Kidney (tissue), 14 donors: ENCODE data around the gene SERPINA5. TPM values are rescaled to one million over a fixed set of nuclear protein-coding genes. Genes with fewer than 3 reads are reported as not detected.

Experiments
- DNase-seq, 5 donors: peaks; one replicate each; pipeline ENCODE4 v3.0.0-alpha.2; 2013 to 2020
- FAIRE-seq: peaks from 2 replicates; lab custom pipeline; 2012; peaks lifted over from hg19 to GRCh38; lab: Jason Lieb, UNC
- H3K27ac ChIP-seq, 2 donors: one replicate each; pipeline ENCODE4 v1.7.0; 2013; ENCODE audit warnings: low read depth in 2 of 2, low read length in 2 of 2, inconsistent platforms in 1 of 2
- H3K27me3 ChIP-seq: one replicate; pipeline ENCODE4 v1.7.1; 2013; ENCODE audit warnings: low read length, inconsistent platforms; ENCODE audit not compliant: control insufficient read depth, insufficient read depth
- H3K36me3 ChIP-seq, 3 donors: one replicate each; pipeline versions ENCODE4 v1.7.0 to v1.7.1; 2013; ENCODE audit warnings: low read length in 3 of 3, control low read depth in 1 of 3, inconsistent platforms in 1 of 3; ENCODE audit not compliant: insufficient read depth in 3 of 3, control insufficient read depth in 2 of 3
- H3K4me1 ChIP-seq, 3 donors: one replicate each; pipeline versions ENCODE4 v1.7.0 to v1.7.1; 2013; ENCODE audit warnings: low read length in 3 of 3, inconsistent platforms in 1 of 3, low read depth in 1 of 3; ENCODE audit not compliant: control insufficient read depth in 2 of 3, insufficient read depth in 2 of 3
- H3K4me3 ChIP-seq, 3 donors: one replicate each; pipeline versions ENCODE4 v1.7.0 to v1.8.1; 2013; ENCODE audit warnings: low read length in 3 of 3, control low read depth in 1 of 3, inconsistent platforms in 1 of 3
- H3K9ac ChIP-seq, 3 donors: one replicate each; pipeline versions ENCODE4 v1.7.0 to v1.7.1; 2013; ENCODE audit warnings: low read length in 3 of 3, control low read depth in 1 of 3, inconsistent platforms in 1 of 3
- H3K9me3 ChIP-seq, 3 donors: one replicate each; pipeline versions ENCODE4 v1.7.0 to v1.7.1; 2013; ENCODE audit warnings: low read length in 3 of 3, control low read depth in 1 of 3, inconsistent platforms in 1 of 3; ENCODE audit not compliant: control insufficient read depth in 2 of 3, insufficient read depth in 1 of 3
- intact Hi-C: fragments of 100-400 bp; cut with DNase I; formaldehyde crosslinking; loops from one replicate; pipeline ENCODE4 v1.11.1; 2022
- polyA plus RNA-seq: library from polyadenylated mRNA; stranded (reverse); fragments of 350-450 nt; fragmentation: Illumina TruSeq; extraction: RNeasy Lipid Tissue Mini Kit (QIAGEN cat#74804); gene quantifications from one replicate; pipeline ENCODE4 v1.2.3, GENCODE V29; 2014; ENCODE audit warnings: low read depth, low replicate concordance; ENCODE audit not compliant: insufficient read depth
- total RNA-seq: library from RNA; stranded (reverse); fragmentation: NEBNext Ultra II Directional; extraction: Animal tissue kit (Norgen Biotek cat#: 25700); gene quantifications from one replicate; pipeline ENCODE4 v1.2.1, GENCODE V29; 2021
- TF ChIP-seq, protein P1 (sequence below): IDR thresholded peaks from 3 replicates; pipeline ENCODE4 v1.5.1; 2012; ENCODE audit warnings: mild to moderate bottlenecking, moderate library complexity, borderline replicate concordance; ENCODE audit not compliant: insufficient read depth; ENCODE audit errors: extremely low read depth
- donor health status: control.
- donor health status: control.
- donor health status: control.
- donor health status: control.
- donor health status: control.
- donor health status: DM: yes; HTN: yes; CAD: no.
- donor health status: Normal renal cell carcinoma (clear cell type).

The SERPINA5 gene
- total and polyA plus RNA-seq, 2 donors from 2014 or later, result 85.1 to 522 TPM

DNA sequence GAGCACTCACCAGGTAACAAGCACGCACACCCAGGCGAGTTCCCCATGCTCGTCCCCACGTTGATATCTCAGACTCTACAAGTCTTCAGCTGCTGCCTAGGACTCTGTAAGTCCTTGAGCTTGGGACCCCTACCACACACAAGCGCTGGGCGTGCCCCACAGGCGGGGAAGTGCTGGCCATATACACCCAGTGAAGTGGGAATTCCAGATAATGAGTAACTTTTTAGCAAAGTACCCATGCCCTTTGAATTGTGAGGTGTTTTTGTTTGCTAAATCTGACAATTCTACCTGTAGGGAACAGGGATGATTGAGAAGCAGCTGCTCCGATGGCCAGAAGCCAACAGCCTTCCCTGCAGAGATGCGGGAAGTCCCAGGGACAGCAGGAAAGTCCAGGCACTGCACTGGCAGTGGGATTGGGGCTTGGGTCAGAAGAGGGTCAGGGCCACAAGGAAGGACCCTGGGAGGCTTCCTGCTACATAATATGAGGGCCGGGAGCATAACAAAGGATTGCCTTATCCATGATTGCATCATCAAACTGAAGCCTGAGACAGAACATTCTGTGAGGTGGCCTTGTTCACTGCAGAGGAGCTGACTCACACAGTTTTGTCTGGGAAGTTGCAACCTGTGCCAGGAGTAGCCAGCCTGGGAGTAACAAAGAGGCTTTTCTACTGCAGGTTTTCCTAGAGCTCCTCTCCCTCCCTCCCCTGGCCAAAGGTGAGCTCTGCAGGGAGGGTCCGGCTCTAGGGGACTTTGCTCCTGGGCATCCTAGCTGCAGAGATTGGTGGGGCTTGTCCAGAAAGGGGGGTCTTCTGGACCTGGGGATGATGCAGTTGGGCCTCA lies 17.8 kb downstream of the SERPINA5 start:
- peak overlapping the region in 1 of 3 donors; percentile 53 for H3K4me3 ChIP-seq
- H3K9ac ChIP-seq, result no peak overlapping the region
- intact Hi-C loops, result no loop called here
- FAIRE-seq (no peak), DNase-seq (peak; percentile 37 to 95 (median 58))
- TF ChIP-seq, protein P1, sequence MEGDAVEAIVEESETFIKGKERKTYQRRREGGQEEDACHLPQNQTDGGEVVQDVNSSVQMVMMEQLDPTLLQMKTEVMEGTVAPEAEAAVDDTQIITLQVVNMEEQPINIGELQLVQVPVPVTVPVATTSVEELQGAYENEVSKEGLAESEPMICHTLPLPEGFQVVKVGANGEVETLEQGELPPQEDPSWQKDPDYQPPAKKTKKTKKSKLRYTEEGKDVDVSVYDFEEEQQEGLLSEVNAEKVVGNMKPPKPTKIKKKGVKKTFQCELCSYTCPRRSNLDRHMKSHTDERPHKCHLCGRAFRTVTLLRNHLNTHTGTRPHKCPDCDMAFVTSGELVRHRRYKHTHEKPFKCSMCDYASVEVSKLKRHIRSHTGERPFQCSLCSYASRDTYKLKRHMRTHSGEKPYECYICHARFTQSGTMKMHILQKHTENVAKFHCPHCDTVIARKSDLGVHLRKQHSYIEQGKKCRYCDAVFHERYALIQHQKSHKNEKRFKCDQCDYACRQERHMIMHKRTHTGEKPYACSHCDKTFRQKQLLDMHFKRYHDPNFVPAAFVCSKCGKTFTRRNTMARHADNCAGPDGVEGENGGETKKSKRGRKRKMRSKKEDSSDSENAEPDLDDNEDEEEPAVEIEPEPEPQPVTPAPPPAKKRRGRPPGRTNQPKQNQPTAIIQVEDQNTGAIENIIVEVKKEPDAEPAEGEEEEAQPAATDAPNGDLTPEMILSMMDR, result peak; percentile 8
- no peaks in the 10 kb centered on the region for H3K36me3 ChIP-seq
- H3K4me1 ChIP-seq, result peaks cover 0 to 23% (median 9%) of the 10 kb centered on the region in 3 donors
- H3K27ac ChIP-seq, result peak overlapping the region; percentile 68 to 92
- no peaks in the 10 kb centered on the region for H3K27me3 ChIP-seq
- no peaks in the 10 kb centered on the region for H3K9me3 ChIP-seq

GRCh38 chr14:94599656-94600004 lies 18.4 kb downstream of the SERPINA5 start:
- intact Hi-C loops, result no loop called here

GRCh38 chr14:94600148-94600545 lies 18.9 kb downstream of the SERPINA5 start:
- Histone ChIP-seq H3K9me3 (no peaks in the 10 kb centered on the region), H3K9ac (no peak overlapping the region), H3K4me3 (no peak overlapping the region), H3K27ac (peak overlapping the region; percentile 43 to 82), H3K27me3 (no peaks in the 10 kb centered on the region), H3K4me1 (peaks cover 0 to 21% (median 9%) of the 10 kb centered on the region in 3 donors), H3K36me3 (no peaks in the 10 kb centered on the region)
- DNase-seq (no peak), FAIRE-seq (no peak)
- TF ChIP-seq, protein P1, result no peak
- intact Hi-C loops, result no loop called here

More at GRCh38 chr14:94599656-94600004, 18.4 kb downstream of the SERPINA5 start:
- H3K9ac ChIP-seq, result no peak overlapping the region
- H3K4me3 ChIP-seq, result no peak overlapping the region
- TF ChIP-seq, protein P1, result no peak
- no peaks in the 10 kb centered on the region for H3K27me3 ChIP-seq
- H3K36me3 ChIP-seq, result no peaks in the 10 kb centered on the region
- DNase-seq (peak in 1 of 5 donors; percentile 91), FAIRE-seq (no peak)
- H3K4me1 ChIP-seq, result peaks cover 0 to 21% (median 9%) of the 10 kb centered on the region in 3 donors
- peak overlapping the region; percentile 43 to 82 for H3K27ac ChIP-seq
- H3K9me3 ChIP-seq, result no peaks in the 10 kb centered on the region
